ENCODE data around the gene OPCML.

The OPCML gene

GRCh38 chr11:133408936-133409335 is 123.4 kb downstream of the OPCML start:
- DNase-seq (ENCODE audit: low read depth): no peak

GRCh38 chr11:133408402-133408801 is 123.9 kb downstream of the OPCML start:
- no peak for DNase-seq (ENCODE audit: low read depth)

GRCh38 chr11:133406489-133406888 is 125.8 kb downstream of the OPCML start:
- DNase-seq (ENCODE audit: low read depth): no peak

GRCh38 chr11:133403900-133404299 is 128.4 kb downstream of the OPCML start:
- no peak for DNase-seq (ENCODE audit: low read depth)

GRCh38 chr11:133402551-133402950 is 129.8 kb downstream of the OPCML start:
- DNase-seq (ENCODE audit: low read depth): no peak

GRCh38 chr11:133399855-133400625 is 132.3 kb downstream of the OPCML start:
- DNase-seq (ENCODE audit: low read depth): no peak

GRCh38 chr11:133399294-133399693 is 133.0 kb downstream of the OPCML start:
- DNase-seq (ENCODE audit: low read depth): no peak

GRCh38 chr11:133390803-133391202 is 141.5 kb downstream of the OPCML start:
- DNase-seq (ENCODE audit: low read depth): no peak

GRCh38 chr11:133388975-133389568 is 143.2 kb downstream of the OPCML start:
- no peak for DNase-seq (ENCODE audit: low read depth)

GRCh38 chr11:133388260-133388659 is 144.0 kb downstream of the OPCML start:
- no peak for DNase-seq (ENCODE audit: low read depth)

- no peak for DNase-seq (ENCODE audit: low read depth)
These were observed 145.4 kb downstream of the OPCML start for GRCh38 chr11:133386852-133387251.

GRCh38 chr11:133386262-133386661 is 146.0 kb downstream of the OPCML start:
- DNase-seq (ENCODE audit: low read depth): no peak

GRCh38 chr11:133385781-133386180 is 146.5 kb downstream of the OPCML start:
- DNase-seq (ENCODE audit: low read depth): no peak

GRCh38 chr11:133384731-133385130 is 147.6 kb downstream of the OPCML start:
- DNase-seq (ENCODE audit: low read depth): no peak

- no peak for DNase-seq (ENCODE audit: low read depth)
These were observed 148.6 kb downstream of the OPCML start for GRCh38 chr11:133383689-133384088.

GRCh38 chr11:133383201-133383600 is 149.1 kb downstream of the OPCML start:
- DNase-seq (ENCODE audit: low read depth): no peak

GRCh38 chr11:133382131-133382812 is 150.0 kb downstream of the OPCML start:
- no peak for DNase-seq (ENCODE audit: low read depth)

GRCh38 chr11:133381761-133382130 is 150.6 kb downstream of the OPCML start:
- no peak for DNase-seq (ENCODE audit: low read depth)

GRCh38 chr11:133366147-133366546 is 166.2 kb downstream of the OPCML start:
- no peak for DNase-seq (ENCODE audit: low read depth)

GRCh38 chr11:133362916-133363315 is 169.4 kb downstream of the OPCML start:
- no peak for DNase-seq (ENCODE audit: low read depth)

- no peak for DNase-seq (ENCODE audit: low read depth)
These were observed 170.1 kb downstream of the OPCML start for GRCh38 chr11:133362156-133362555.

- DNase-seq (ENCODE audit: low read depth): no peak
These were observed 170.7 kb downstream of the OPCML start for GRCh38 chr11:133361689-133361994.

- no peak for DNase-seq (ENCODE audit: low read depth)
These were observed 171.2 kb downstream of the OPCML start for GRCh38 chr11:133360860-133361688.

Data from iris pigment epithelial cell (primary cell).